ENCODE results near the gene TEDC2.

Gene TEDC2

DNA sequence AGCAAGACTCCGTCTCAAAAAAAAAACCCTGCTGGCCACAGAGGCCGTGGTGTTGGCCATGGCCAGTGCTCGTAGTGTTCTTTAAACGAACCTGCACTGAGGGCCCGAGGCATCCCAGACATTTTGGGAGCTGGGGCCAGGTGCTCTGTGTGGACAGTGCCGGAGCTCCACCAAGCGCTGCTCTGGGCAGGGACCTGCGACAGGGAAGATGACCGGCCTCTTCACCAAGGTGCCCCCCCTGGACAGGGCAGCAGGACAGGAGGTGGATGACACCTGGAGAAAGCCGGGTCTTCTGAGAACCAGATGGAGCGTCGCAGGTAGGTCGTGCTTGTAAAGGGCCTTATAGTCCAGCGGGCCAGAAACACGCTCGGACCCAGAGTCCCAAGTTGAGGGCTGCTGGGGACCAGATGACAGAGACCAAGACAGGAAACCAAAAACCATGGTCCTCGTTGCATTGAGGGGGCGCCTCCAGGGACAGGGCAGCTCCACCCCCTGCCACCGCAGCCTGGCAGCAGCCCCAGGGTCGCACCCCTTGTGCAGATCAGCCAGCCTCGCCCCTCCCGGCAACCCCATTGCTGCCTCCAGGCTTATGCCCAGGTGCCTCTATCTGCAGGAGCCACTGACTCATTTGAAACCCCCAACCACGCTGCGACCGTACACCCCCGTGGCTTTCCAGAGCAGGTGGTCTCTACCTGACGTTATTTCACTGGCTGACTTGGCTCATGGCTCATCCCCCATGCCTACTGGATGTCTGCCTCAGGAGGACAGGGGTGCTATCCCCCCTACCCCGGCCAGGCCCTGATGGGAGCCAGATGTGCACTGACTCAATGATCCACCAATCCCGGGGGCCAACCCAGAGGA lies 7.0 kb downstream of the TEDC2 start:
- DNase-seq = no peak

DNA sequence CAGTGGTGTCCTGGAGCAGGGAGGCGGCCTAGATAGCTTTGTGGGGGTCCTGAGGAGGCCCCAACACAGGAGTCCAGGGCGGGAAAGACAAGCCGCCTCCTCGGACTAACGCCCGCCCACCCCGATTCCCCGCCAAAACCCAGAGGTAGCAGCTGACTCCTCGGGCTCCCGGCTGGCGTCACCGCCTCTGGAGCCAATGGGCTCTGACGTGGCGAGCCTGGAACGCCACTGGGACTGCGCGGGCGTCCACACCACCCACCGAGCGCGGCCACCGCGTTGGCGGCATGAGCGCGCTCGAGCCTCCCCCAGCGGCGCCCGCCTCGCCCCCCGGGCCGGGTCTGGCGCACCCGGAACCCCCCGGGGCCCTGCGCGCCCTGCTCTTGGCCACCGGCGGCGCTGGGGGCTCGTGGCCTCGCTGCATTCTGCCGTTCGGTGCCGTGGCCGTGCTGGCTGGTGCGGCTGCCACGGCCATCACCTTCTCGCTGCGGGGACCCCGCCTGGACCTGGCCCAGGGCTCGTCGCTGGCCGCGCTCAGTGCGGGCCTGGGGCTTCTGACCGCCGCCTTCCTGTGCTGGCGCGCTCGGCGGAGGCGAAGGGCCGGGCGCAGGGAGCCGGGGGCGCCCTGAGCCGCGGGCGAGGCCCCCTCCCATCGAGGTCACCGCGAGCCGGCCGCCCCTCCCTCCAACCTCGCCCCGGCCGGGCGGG lies 7.8 kb downstream of the TEDC2 start:
- DNase-seq = no peak

DNA sequence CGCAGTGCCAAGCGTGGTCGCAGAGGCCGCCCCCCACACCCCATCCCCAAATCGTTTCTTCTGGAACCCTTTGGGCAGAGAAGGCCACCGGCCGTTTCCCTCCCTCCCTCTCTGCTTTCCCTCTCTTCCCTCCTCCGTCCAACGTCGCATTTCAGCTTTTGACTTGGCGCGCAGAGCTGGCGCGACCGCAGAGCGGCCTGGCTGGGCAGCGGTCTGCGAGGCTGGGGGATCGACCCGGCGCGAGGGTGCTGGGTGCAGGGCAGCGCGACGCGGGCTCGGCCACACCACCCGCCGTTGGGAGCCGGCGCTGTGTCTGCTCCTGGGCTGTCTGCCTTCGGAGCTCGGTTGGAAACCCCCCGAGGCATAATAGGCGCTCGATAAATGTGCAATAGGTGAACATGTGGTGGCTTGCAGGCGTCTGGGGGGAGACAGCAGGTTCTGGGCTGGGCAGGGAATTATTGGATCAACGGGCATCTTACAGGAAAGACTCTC lies 8.4 kb downstream of the TEDC2 start:
- no peak for DNase-seq

DNA sequence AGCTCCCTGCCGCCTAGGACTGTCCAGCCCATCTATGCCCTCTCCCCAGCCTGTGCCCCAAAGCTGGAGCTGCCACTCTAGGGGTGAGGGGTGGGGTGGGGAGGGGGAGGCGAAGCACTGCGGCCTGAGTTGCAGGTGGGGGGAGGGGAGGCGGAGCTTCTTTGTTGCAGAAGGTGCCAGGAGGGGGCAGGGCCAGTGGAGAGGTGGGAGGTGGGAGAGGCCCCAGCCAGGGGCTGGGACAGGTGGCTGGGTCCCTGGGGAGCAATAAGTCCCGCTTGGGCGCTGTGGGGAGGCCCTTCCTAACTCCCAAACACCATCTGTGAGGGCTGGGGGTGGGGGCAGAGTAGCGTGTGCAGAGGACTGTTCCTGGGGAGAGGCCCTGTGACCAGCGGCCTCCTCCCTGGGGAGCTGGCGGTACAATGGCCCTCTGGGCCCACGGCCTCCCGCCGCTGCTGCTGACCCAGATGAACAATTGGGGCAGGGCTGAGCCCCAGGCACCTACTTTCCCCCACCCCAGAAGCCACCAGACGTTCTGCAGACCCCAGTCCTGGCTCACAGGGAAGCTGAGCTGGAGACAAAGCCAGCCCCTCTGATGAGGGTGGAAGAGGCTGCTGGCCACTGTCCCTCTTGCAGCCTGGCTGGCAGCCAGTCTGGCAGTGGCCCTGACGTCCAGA lies 9.0 kb downstream of the TEDC2 start:
- no peak for DNase-seq

DNA sequence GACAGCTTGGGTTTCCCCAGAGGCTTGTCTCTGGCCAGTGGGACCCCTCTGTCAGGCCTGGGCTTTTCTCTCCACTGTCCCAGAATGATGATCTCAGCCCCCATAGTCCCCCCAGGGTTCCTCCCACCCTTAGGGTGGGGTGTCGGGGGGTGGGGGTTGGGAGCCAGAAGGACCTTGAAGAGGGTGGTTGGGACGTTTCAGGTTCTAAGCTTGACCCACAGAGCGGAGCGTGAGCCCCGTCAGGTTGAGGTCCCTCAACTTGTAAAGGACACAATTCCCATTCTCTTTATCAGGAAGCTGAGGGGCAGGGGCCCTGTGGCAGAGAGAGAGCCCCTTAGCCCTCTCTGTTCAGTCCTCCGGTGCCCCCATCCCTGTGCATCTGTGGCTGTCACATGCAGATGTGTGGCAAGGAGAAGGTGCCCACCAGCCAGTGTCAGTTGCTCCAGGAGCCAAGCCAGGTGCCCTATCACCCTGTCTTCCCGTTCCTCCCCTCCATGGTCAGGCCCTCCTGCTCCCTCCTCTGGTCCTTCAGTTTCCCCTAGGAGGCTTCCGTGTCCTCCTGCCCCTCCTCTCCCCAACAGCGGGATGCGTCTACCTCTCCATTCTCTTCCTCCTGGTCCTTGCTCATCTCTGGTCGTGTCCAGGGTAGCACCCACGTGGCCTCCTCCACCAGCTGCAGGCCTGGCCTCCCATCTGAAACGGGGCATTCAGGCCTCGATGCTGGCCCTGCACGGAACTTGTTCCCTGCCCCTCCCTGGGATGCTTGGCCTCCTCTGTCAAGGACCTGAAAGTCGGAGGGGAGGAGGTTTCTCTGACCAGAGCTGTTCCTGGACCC lies 9.7 kb downstream of the TEDC2 start:
- no peak for DNase-seq

DNA sequence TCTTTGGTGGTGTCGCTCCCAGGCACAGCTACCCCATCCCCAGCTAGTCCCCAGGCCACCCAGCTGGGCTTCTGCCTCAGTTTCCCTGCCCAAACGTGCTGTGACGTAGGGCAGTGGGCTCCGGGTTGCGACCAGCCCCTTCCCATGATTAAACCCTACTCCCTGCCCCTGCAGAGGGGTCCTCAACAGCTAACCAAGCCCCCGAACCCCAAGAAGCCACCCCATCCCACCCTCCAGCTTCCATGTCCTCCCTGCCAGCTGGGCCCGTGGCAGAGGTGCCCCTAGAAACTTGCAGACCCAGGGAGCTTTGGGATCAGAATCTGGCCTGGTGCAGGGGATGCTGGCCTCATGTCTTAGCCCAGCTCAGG lies 10.3 kb downstream of the TEDC2 start:
- DNase-seq = no peak

DNA sequence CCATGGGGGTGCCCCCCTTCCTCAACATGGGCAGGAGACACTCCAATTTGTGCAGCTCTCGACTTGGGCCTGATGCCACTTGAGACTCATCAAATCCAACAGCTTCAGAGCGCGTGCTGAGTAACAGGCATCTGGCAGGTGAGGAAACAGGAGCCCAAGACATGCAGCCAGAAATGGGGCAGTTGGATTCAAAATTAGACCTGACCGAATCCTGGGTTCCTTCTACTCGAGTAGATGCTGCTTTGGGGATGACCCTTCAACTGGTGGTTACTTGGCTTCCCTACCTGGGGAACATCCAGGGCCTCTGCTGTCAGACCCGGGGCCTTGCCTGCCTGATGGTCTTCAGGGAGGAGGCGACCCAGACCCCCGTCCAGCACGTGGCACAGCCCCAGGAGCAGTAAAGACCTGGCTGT lies 10.7 kb downstream of the TEDC2 start:
- DNase-seq = no peak

DNA sequence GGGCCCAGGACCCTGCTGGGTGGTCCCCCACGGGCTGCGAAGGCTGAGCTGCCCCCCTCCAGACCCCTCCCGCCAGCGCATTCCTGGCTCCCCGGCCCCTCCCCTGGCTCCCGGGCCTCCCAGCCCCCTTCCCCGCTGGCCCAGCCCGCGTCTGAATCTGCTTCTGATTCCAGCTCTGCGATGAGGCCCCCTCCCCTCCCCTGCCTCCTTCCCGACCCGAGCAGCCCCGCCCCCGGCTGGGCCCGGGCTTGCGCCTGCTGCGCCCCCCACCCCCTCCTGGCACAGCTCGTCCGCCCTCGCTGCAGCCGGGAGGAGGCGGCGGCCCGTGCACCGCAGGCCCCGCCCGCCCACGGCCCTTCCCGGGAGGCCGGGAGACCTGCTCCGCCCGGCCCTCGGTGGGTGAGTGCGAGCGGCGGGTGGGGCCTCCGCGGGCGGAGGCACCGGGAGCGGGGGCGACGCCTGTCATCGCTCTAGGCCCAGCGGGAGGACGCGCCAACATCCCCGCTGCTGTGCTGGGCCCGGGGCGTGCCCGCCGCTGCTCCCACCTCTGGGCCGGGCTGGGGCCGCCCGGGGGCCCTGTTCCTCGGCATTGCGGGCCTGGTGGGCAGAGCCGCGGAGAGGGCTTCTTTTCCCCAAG lies 11.2 kb downstream of the TEDC2 start, which contains the start of gene NTN3:
TSS of gene NTN3 (plus strand) at position 282 of the 637 bp plus-strand sequence. CDS start 405 bp downstream, outside the sequence.
- no peak for DNase-seq

DNA sequence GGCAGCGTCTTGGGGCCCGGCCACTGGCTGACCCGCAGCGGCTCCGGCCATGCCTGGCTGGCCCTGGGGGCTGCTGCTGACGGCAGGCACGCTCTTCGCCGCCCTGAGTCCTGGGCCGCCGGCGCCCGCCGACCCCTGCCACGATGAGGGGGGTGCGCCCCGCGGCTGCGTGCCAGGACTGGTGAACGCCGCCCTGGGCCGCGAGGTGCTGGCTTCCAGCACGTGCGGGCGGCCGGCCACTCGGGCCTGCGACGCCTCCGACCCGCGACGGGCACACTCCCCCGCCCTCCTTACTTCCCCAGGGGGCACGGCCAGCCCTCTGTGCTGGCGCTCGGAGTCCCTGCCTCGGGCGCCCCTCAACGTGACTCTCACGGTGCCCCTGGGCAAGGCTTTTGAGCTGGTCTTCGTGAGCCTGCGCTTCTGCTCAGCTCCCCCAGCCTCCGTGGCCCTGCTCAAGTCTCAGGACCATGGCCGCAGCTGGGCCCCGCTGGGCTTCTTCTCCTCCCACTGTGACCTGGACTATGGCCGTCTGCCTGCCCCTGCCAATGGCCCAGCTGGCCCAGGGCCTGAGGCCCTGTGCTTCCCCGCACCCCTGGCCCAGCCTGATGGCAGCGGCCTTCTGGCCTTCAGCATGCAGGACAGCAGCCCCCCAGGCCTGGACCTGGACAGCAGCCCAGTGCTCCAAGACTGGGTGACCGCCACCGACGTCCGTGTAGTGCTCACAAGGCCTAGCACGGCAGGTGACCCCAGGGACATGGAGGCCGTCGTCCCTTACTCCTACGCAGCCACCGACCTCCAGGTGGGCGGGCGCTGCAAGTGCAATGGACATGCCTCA lies 12.0 kb downstream of the TEDC2 start:
- no peak for DNase-seq

DNA sequence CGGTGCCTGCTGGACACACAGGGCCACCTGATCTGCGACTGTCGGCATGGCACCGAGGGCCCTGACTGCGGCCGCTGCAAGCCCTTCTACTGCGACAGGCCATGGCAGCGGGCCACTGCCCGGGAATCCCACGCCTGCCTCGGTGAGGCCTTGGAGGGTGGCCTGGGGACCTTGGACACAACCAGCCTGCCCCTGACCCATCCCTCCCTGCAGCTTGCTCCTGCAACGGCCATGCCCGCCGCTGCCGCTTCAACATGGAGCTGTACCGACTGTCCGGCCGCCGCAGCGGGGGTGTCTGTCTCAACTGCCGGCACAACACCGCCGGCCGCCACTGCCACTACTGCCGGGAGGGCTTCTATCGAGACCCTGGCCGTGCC lies 12.6 kb downstream of the TEDC2 start:
- DNase-seq = no peak

DNA sequence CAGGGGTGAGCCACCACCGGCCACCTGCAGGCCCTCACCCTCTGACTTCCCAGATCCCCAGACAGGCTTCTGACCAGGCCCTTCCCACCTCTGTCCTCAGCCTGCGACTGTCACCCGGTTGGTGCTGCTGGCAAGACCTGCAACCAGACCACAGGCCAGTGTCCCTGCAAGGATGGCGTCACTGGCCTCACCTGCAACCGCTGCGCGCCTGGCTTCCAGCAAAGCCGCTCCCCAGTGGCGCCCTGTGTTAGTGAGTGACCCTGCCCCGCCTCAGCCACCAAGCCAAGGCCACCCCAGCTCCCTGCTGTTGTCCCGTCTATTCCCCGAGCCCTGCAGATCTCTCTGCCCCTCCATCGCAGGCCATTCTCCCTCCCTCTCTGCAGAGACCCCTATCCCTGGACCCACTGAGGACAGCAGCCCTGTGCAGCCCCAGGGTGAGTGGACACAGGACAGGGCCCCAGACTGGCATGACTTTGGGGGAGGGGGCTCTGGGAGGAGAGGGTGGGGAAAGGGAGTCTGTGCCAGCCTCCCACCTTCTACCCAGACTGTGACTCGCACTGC lies 13.1 kb downstream of the TEDC2 start:
- DNase-seq = no peak

DNA sequence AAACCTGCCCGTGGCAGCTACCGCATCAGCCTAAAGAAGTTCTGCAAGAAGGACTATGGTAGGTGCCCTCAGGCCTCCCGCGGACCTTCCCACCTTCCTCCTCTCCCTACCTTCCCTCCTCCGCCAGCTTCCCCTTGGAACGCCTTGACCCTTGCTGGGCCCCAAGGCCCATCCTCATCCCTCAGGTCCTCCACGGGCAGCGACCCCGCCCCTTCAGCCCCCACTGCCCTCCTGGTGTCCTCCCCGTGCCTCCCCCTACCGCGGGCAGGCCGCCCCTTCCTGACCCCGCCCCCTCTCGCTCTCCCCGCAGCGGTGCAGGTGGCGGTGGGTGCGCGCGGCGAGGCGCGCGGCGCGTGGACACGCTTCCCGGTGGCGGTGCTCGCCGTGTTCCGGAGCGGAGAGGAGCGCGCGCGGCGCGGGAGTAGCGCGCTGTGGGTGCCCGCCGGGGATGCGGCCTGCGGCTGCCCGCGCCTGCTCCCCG lies 13.6 kb downstream of the TEDC2 start:
- DNase-seq = no peak

DNA sequence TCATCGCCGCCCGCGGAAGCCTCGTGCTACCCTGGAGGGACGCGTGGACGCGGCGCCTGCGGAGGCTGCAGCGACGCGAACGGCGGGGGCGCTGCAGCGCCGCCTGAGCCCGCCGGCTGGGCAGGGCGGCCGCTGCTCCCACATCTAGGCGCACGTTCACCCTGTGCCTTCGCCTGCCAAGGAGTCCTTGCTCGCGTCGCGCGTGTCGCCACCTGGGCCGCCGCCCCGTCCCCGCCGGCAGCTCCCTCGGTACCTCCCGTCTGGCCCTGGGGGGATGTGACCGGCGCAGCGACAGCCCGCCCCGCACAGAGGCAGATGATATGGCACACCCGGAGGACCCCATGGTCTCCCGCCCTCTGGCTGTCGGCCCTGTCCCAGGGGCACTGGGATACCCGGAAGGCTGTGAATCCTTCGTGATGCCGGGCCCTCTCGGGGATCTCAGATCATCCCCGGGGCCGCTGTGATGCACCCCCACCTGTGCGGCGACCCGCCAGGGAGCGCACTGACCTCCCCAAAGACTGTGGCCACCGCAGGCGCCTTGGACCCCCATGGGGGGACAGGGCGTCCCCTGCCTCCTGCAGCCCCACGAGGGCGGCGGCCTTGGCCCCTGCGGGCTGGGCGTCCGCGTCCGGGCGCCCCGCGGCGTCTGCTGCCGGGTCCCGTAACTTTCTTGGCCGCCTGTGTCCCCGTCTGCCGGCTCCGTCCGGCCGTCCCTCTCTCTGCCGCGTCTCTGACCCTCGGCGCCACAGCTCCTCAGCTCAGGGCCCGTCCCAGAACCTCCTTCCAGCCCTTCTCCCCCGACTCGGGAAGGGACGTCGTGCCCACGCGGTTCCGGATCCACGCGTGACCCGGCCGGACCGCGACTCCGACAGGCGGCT lies 14.3 kb downstream of the TEDC2 start:
- peak; percentile 63 for DNase-seq

DNA sequence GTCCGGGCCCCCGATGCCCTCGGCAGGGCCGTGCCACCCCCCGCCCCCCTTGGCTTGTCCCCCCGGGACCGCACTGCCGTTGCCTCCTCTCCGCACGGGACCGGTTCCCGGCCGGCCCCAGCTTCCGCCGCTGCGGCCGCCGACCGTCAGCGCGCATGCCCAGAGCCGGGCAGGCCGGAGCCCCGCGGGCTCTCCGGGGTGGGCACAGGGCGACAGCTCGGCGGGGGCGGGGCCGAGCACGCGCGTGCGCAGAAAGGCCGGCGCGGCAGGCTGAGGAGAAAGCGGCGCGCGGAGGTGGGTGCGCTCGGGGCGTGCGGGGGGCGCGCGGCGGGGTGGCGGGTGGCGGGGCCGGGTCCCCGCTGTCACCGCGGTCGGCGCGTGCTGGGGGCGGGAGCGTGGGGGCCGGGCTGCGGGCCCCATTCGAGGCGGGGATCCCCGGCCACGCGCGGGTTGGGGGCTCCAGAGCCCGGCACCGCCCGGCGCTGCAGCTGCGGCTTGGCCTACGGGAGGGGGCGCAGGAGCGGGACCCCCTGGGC lies 15.0 kb downstream of the TEDC2 start, which contains the start of gene TBC1D24:
TSS of gene TBC1D24 (plus strand) at position 251 of the 536 bp plus-strand sequence. CDS start 21,022 bp downstream, outside the sequence.
- peak; percentile 82 for DNase-seq

DNA sequence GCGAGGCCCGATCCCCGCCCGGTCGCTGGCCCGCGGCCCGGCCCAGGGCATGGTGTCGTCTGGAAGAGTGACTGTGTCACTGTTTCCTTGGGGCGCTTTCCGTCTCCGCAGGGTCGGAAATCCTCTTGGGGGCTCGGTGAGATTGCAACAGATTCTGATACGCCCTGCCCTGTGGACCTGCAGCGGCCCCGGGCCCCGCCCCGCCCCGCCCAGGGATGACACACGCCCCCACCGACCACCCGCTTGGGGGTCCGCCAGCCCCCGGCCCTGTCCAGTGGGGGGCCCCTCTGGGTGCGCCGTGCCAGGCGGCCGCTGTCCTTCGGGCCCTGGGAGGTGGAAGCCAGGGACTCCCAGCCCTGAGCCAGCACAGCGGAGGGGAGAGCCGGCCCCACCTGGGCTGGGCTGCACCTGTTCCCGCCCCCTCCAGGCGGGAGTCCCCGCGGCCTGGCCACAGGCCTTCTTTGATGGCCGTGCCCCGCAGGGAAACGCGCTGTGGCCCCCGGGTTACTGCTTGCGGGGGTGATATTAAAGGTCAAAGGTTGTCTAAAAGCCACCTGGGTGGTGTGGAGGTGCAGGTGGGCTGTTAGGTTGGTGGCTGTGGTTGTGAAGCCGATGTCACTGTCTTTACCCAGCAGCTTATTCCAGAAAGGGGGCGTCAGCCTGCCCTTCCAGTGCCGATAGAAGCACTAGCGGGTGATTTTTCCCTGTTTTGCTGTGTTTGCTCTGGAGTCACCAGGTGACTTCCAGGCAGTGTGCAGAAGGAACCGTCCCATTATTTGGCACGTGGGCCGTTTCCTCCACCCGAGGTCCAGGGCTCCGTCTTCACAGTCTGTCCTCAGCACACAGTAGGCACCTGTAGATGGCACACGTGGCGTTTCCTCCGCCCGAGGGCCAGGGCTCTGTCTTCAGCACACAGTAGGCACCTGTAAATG lies 15.8 kb downstream of the TEDC2 start:
- no peak for DNase-seq

DNA sequence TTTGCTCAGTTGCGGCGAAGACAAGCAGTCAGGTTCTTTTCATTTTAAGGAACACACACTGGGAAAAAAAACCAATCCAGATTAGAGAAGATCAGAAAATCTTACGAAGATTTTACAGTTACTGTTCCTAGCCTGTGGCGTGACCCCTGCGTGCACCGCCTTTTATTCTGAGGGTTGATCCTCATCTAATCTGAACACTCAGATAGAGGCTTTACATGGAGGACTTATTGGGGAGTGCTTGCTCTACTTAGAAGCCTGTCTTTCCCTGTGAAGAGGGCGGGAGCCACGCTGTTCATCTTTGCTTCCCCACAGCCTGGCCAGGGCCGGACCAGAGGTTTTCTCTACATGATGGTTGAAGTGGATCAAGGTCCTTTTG lies 16.4 kb downstream of the TEDC2 start:
- no peak for DNase-seq

DNA sequence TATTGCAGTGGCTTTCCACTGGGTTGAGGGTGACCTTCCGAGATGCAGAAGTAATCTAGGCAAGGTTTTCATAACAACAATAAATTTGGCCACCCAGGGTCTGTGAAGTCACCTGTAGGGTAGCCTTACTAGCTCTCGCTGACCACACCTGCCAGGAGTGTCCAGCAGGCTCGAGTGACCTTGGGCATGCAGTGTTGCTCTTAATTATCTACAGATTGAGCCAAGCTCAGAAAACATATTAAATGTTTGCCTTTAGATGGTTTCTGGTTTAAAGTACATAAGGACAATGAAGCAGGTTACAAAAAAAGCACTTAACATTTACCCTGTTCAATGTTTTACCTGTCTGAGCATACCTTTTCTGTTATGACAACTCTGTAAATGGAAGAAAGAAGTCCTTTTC lies 16.8 kb downstream of the TEDC2 start:
- no peak for DNase-seq

DNA sequence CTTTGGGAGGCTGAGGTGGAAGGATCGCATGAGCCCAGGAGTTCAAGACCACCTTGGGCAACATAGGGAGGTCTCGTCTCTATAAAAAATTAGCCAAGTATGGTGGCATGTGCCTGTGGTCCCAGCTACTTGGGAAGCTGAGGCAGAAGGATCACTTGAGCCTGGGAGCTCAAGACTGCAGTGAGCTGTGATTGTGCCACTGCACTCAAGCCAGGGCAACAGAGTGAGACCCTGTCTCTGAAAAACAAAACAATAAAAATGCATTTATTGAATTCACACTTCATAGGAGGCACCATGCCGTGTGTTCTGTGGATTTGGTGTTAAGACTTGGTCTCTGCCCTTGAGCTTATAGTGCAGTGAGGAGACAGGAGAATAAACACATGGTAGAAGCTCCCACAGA lies 17.4 kb downstream of the TEDC2 start:
- no peak for DNase-seq

Measured in stimulated activated CD4-positive, alpha-beta T cell treated with anti-CD3 and anti-CD28 coated beads, Interleukin-4, amount 100 ng/mL, for 1 hour (primary cell).